ENCODE measurements around the gene FXYD3. TPM values are rescaled to one million over a fixed set of nuclear protein-coding genes. Genes with fewer than 3 reads are reported as not detected.

FXYD3 gene
- total and polyA plus RNA-seq, 2 of the 13 experiments (the other 11 are each of a cell fraction or from before 2014, with no cell fraction given), result 4.9 TPM; not detected in 1

GRCh38 chr19:35106898-35107541 is 8.6 kb upstream of the FXYD3 start (continued):
- no peak for TF ChIP-seq ZNF407 (CRISPR knock-in tag; IDR thresholded peaks at IDR 0.05; ENCODE audit: not compliant biosample characterization)
- TF ChIP-seq ZNF513 (CRISPR knock-in tag; conservative IDR thresholded peaks at IDR 0.05), result no peak
- no peak for TF ChIP-seq HNF1B (CRISPR knock-in tag; IDR thresholded peaks at IDR 0.05)
- TF ChIP-seq ZNF572 (CRISPR knock-in tag; IDR thresholded peaks at IDR 0.05), result no peak
- no peak for TF ChIP-seq REPIN1 (CRISPR knock-in tag; IDR thresholded peaks at IDR 0.05; ENCODE audit: borderline replicate concordance, low read depth)
